GM12891 (cell line): ENCODE measurements around the gene AHDC1.

Experiments
- PAX5 ChIP-seq: IDR thresholded peaks from 2 replicates; pipeline ENCODE4 v1.6.1; 2011; ENCODE audit warnings: low read length, moderate library complexity, mild to moderate bottlenecking; ENCODE audit not compliant: insufficient read depth, severe bottlenecking
- POLR2A ChIP-seq: IDR thresholded peaks from 2 replicates; pipeline ENCODE4 v1.6.1; 2011; ENCODE audit warnings: low read depth, low read length, control low read depth
- POLR2AphosphoS5 ChIP-seq: IDR thresholded peaks from 2 replicates; pipeline ENCODE4 v1.6.1; 2011; ENCODE audit warnings: low read depth, low read length, control low read depth
- POU2F2 ChIP-seq: IDR thresholded peaks from 2 replicates; pipeline ENCODE4 v1.6.1; 2011; ENCODE audit warnings: low read depth, mild to moderate bottlenecking, control low read depth, low read length, moderate library complexity
- SPI1 ChIP-seq: IDR thresholded peaks from 2 replicates; pipeline ENCODE4 v1.6.1; 2011; ENCODE audit warnings: low read depth, low read length, control low read depth
- TAF1 ChIP-seq: IDR thresholded peaks from 2 replicates; pipeline ENCODE4 v1.6.1; 2011; ENCODE audit warnings: low read depth, low read length, control low read depth

DNA sequence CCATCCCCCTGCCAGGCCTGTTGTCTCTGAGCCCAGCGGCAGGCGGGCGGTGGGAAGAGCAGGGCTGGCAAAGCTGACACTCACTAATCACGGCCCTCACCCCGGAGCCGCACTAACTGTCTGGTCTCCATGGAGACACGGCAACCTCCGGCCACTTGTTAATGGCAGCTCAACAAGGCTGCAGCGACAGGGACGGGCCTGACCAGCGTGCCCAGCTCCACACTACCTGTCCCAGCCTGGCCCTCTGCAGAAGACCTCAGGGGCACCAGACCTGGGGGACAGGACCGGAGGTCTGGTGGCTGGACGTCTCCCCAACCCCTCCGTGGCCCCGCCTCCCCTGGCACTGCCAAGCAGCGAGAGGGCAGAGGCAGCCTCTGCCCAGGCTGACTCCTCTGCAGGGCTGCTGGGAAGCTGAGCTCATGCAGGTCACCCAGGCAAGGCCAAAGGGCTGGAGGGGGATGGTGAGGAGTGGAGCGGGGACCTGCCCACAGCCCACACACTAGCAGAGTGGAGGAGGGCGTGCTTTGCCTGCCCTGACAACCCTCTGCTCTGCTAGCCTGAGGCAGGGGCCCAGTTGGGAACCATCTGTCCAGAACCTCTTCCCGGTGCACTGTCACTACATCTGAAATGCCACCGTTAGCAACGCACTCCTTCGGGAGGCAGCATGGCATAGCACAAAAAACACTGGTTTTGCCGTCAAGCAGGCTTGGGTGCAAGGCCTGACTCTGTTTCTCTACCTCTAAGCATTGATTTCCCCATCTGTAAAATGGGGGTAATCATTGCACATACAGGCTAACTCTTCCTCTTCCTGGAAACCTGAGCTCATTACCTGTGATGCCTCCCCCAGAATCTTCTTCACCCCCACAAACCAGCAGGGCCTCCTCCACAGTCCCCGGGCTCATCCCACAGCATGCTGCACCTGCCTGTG lies 84.3 kb downstream of the AHDC1 start:
- no peak for TF ChIP-seq POLR2AphosphoS5
- TF ChIP-seq POLR2A: no peak
- no peak for TF ChIP-seq PAX5
- no peak for TF ChIP-seq TAF1
- TF ChIP-seq POU2F2: no peak
- TF ChIP-seq SPI1: no peak
